Glomerular endothelial cell (primary cell): ENCODE measurements around the gene UNC5CL. TPM values are rescaled to one million over a fixed set of nuclear protein-coding genes. Genes with fewer than 3 reads are reported as not detected.
"Not testable (repeated sequence)": the region's sequence is repeated elsewhere in the genome, so short reads cannot be mapped to it uniquely, and the experiment has no call there.

Experiments used
- DNase-seq: peaks from one replicate; pipeline ENCODE4 v3.0.0-alpha.2; 2011; ENCODE audit warnings: low read depth, low spot score; ENCODE audit errors: extremely low read depth
- total RNA-seq: library from RNA; depleted of rRNA; stranded (reverse); fragments of >200 nt; gene quantifications from 2 replicates; pipeline ENCODE4 v1.2.3, GENCODE V29; 2015

The UNC5CL gene
- total RNA-seq, 1 donor from 2014 or later, result not detected

GRCh38 chr6:41009669-41010068 is 29.4 kb downstream of the UNC5CL start:
- no peak for DNase-seq

GRCh38 chr6:41008011-41008410 is 31.0 kb downstream of the UNC5CL start:
- no peak for DNase-seq

- not testable (repeated sequence) for DNase-seq
Observed at GRCh38 chr6:41006980-41007379, 32.0 kb downstream of the UNC5CL start.

GRCh38 chr6:41006217-41006616 is 32.8 kb downstream of the UNC5CL start:
- DNase-seq, result peak; percentile 33

GRCh38 chr6:41002168-41002567 is 36.9 kb downstream of the UNC5CL start:
- DNase-seq, result no peak

GRCh38 chr6:41000248-41000647 is 38.8 kb downstream of the UNC5CL start:
- no peak for DNase-seq

GRCh38 chr6:40999569-40999968 is 39.5 kb downstream of the UNC5CL start:
- DNase-seq, result no peak

GRCh38 chr6:40998661-40999060 is 40.4 kb downstream of the UNC5CL start:
- DNase-seq, result no peak

GRCh38 chr6:40997234-40997957 is 41.6 kb downstream of the UNC5CL start:
- peak; percentile 52 for DNase-seq

- DNase-seq, result peak; percentile 20
Observed at GRCh38 chr6:40996591-40997233, 42.3 kb downstream of the UNC5CL start.

GRCh38 chr6:40992746-40993145 is 46.3 kb downstream of the UNC5CL start:
- no peak for DNase-seq

- DNase-seq, result no peak
Observed at GRCh38 chr6:40990301-40990700, 48.7 kb downstream of the UNC5CL start.

GRCh38 chr6:40989204-40990169 is 49.5 kb downstream of the UNC5CL start:
- no peak for DNase-seq

- no peak for DNase-seq
Observed at GRCh38 chr6:40988634-40989033, 50.4 kb downstream of the UNC5CL start.

GRCh38 chr6:40986921-40987819 is 51.9 kb downstream of the UNC5CL start:
- no peak for DNase-seq

- no peak for DNase-seq
Observed at GRCh38 chr6:40986364-40986763, 52.7 kb downstream of the UNC5CL start.

- DNase-seq, result no peak
Observed at GRCh38 chr6:40983752-40984151, 55.3 kb downstream of the UNC5CL start.

GRCh38 chr6:40982917-40983316 is 56.1 kb downstream of the UNC5CL start:
- no peak for DNase-seq

GRCh38 chr6:40978687-40979289 is 60.2 kb downstream of the UNC5CL start:
- DNase-seq, result no peak

- DNase-seq, result no peak
Observed at GRCh38 chr6:40977695-40978094, 61.3 kb downstream of the UNC5CL start.
